Measurements from ENCODE around the gene ABRAXAS1. TPM values are rescaled to one million over a fixed set of nuclear protein-coding genes. Genes with fewer than 3 reads are reported as not detected.
A peak's percentile ranks its signal among the peaks of the same experiment; 100 is the strongest.

The ABRAXAS1 gene
- total and polyA plus RNA-seq, 4 donors: 4.3 to 23.4 (median 7.2) TPM

DNA sequence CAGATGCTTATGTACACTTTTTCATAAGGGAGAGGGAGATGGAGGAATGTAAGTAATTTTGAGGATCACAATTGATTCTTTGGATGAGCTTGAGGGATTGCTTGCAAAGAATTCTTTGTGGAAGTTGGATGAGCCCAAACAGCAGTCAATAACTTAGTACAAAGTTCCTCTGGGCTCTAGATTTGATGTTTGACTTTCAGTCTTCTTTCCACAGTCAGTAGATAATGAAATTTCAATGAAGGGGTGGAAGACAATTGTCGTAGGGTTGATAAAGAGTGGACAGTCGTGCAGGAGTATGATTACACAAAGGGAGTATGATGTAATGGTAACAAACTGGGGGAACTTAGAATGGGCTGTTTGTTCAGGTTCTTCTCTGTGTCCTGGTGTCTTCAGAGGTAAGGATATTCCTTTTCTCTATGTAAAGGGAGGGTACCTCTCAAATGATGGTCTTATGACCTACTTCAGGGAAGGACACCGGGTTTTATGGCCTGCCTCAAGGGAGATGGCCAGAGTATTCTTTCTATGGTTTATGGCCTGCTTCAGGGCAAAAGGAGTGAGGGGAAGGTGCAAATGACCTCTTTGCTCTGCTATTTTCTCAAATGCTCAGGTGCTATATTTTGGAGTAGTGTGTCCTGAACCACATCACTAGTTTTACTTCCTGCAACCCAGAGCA, 1.7 kb upstream of the ABRAXAS1 start:
- Histone ChIP-seq H3K27me3 (ENCODE audit: control insufficient read depth in 3 of 3, insufficient read depth in 3 of 3, low read length in 2 of 3) (no peaks in the 10 kb centered on the region), H3K4me3 (no peak overlapping the region), H3K9ac (ENCODE audit: insufficient read depth in 1 of 2, low read length in 2 of 2) (no peak overlapping the region), H3K9me3 (ENCODE audit: control insufficient read depth in 4 of 4, insufficient read depth in 3 of 4, low read length in 3 of 4) (no peaks in the 10 kb centered on the region), H3K4me1 (ENCODE audit: control insufficient read depth in 5 of 5, insufficient read depth in 5 of 5, low read length in 5 of 5) (peaks cover 0 to 13% (median 3%) of the 10 kb centered on the region in 5 donors), H3K27ac (ENCODE audit: low read depth in 1 of 2, low read length in 1 of 2) (no peak overlapping the region), H3K36me3 (ENCODE audit: control insufficient read depth in 4 of 4, insufficient read depth in 4 of 4, low read length in 4 of 4) (no peaks in the 10 kb centered on the region)
- ATAC-seq (ENCODE audit: insufficient read depth, low FRiP score): no peak
- TF ChIP-seq CTCF (IDR thresholded peaks at IDR 0.05; ENCODE audit: control extremely low read depth, extremely low read depth): no peak
- no peak for DNase-seq
- 54 to 79% methylated on average over 3 of the region's 3 CpGs for WGBS, 2 donors

DNA sequence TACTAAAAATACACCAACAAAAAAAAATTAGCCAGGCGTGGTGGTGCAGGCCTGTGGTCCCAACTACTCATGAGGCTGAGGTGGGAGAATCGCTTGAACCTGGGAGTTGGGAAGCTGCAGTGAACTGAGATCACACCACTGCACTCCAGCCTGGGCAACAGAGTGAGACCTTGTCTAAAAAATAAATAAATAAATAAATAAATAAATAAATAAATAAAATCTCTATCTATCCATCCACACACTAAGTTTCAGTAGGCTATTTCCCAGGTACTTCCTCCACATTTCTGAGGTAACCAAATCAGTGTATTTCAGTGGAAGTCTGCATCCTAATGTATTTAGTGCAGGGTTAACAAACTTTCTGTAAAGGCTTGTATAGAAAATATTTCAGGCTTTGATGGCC, 10.9 kb downstream of the ABRAXAS1 start:
- Histone ChIP-seq H3K27me3 (ENCODE audit: control insufficient read depth in 3 of 3, insufficient read depth in 3 of 3, low read length in 2 of 3) (no peaks in the 10 kb centered on the region), H3K9ac (ENCODE audit: insufficient read depth in 1 of 2, low read length in 2 of 2) (no peak overlapping the region), H3K4me3 (no peak overlapping the region), H3K9me3 (ENCODE audit: control insufficient read depth in 4 of 4, insufficient read depth in 3 of 4, low read length in 3 of 4) (no peaks in the 10 kb centered on the region), H3K27ac (ENCODE audit: low read depth in 1 of 2, low read length in 1 of 2) (no peak overlapping the region), H3K4me1 (ENCODE audit: control insufficient read depth in 5 of 5, insufficient read depth in 5 of 5, low read length in 5 of 5) (peaks cover 0 to 1% (median 0%) of the 10 kb centered on the region in 5 donors), H3K36me3 (ENCODE audit: control insufficient read depth in 4 of 4, insufficient read depth in 4 of 4, low read length in 4 of 4) (peaks cover 0 to 21% (median 11%) of the 10 kb centered on the region in 4 donors)
- DNase-seq: no peak
- 94 to 96% methylated on average over 2 of the region's 2 CpGs for WGBS, 2 donors
- no peak for ATAC-seq (ENCODE audit: insufficient read depth, low FRiP score)
- no peak for TF ChIP-seq CTCF (IDR thresholded peaks at IDR 0.05; ENCODE audit: control extremely low read depth, extremely low read depth)

DNA sequence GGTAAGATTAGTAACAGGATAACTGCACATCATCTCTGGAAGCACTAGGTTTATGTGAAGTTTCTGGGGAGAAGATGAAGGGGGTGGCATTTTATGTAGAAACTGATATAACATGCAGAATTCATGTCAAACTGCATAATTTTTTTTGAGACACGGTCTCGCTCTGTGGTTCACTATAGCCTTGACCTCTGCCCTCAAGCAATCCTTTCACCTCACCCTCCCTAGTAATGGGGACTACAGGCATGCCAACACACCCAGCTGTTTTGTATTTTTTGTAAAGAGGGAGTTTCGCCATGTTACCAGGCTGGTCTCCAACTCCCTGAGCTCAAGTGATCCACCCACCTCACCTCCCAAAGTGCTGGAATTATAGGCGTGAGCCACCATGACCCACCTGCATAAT, 11.5 kb downstream of the ABRAXAS1 start:
- Histone ChIP-seq H3K27ac (ENCODE audit: low read depth in 1 of 2, low read length in 1 of 2) (no peak overlapping the region), H3K9me3 (ENCODE audit: control insufficient read depth in 4 of 4, insufficient read depth in 3 of 4, low read length in 3 of 4) (no peaks in the 10 kb centered on the region), H3K36me3 (ENCODE audit: control insufficient read depth in 4 of 4, insufficient read depth in 4 of 4, low read length in 4 of 4) (peaks cover 0 to 24% (median 13%) of the 10 kb centered on the region in 4 donors), H3K4me1 (ENCODE audit: control insufficient read depth in 5 of 5, insufficient read depth in 5 of 5, low read length in 5 of 5) (peaks cover 0 to 1% (median 0%) of the 10 kb centered on the region in 5 donors), H3K4me3 (no peak overlapping the region), H3K9ac (ENCODE audit: insufficient read depth in 1 of 2, low read length in 2 of 2) (no peak overlapping the region), H3K27me3 (ENCODE audit: control insufficient read depth in 3 of 3, insufficient read depth in 3 of 3, low read length in 2 of 3) (no peaks in the 10 kb centered on the region)
- TF ChIP-seq CTCF (IDR thresholded peaks at IDR 0.05; ENCODE audit: control extremely low read depth, extremely low read depth): no peak
- WGBS, 2 donors: 81 to 92% methylated on average over 4 of the region's 4 CpGs
- ATAC-seq (ENCODE audit: insufficient read depth, low FRiP score) (no peak), DNase-seq (no peak)

GRCh38 chr4:83456184-83456501, 28.8 kb downstream of the ABRAXAS1 start:
- no peak for TF ChIP-seq CTCF (IDR thresholded peaks at IDR 0.05; ENCODE audit: control extremely low read depth, extremely low read depth)
- Histone ChIP-seq H3K9me3 (ENCODE audit: control insufficient read depth in 4 of 4, insufficient read depth in 3 of 4, low read length in 3 of 4) (no peaks in the 10 kb centered on the region), H3K27ac (ENCODE audit: low read depth in 1 of 2, low read length in 1 of 2) (peak overlapping the region; percentile 70 to 98), H3K36me3 (ENCODE audit: control insufficient read depth in 4 of 4, insufficient read depth in 4 of 4, low read length in 4 of 4) (peaks cover 2 to 27% (median 14%) of the 10 kb centered on the region in 4 donors), H3K27me3 (ENCODE audit: control insufficient read depth in 3 of 3, insufficient read depth in 3 of 3, low read length in 2 of 3) (no peaks in the 10 kb centered on the region), H3K4me1 (ENCODE audit: control insufficient read depth in 5 of 5, insufficient read depth in 5 of 5, low read length in 5 of 5) (peaks cover 0 to 21% (median 3%) of the 10 kb centered on the region in 5 donors), H3K4me3 (peak overlapping the region; percentile 66), H3K9ac (ENCODE audit: insufficient read depth in 1 of 2, low read length in 2 of 2) (peak overlapping the region; percentile 84 to 99)
- no peak for DNase-seq
- no peak for ATAC-seq (ENCODE audit: insufficient read depth, low FRiP score)
- WGBS, 2 donors: 0 to 1% methylated on average over 7 of the region's 7 CpGs
